Measurements from ENCODE around the gene SDK2.

SDK2 gene

GRCh38 chr17:73508057-73508930 is 136.0 kb downstream of the SDK2 start:
- DNase-seq (ENCODE audit: low spot score) = no peak

GRCh38 chr17:73506470-73507435 is 137.5 kb downstream of the SDK2 start:
- no peak for DNase-seq (ENCODE audit: low spot score)

GRCh38 chr17:73503560-73503959 is 140.7 kb downstream of the SDK2 start:
- no peak for DNase-seq (ENCODE audit: low spot score)

GRCh38 chr17:73500414-73500999 is 143.7 kb downstream of the SDK2 start:
- no peak for DNase-seq (ENCODE audit: low spot score)

GRCh38 chr17:73498886-73499554 is 145.2 kb downstream of the SDK2 start:
- no peak for DNase-seq (ENCODE audit: low spot score)

GRCh38 chr17:73498176-73498575 is 146.1 kb downstream of the SDK2 start:
- no peak for DNase-seq (ENCODE audit: low spot score)

GRCh38 chr17:73497721-73498120 is 146.5 kb downstream of the SDK2 start:
- DNase-seq (ENCODE audit: low spot score) = no peak

- DNase-seq (ENCODE audit: low spot score) = no peak
Observed at GRCh38 chr17:73496232-73496631, 148.0 kb downstream of the SDK2 start.

GRCh38 chr17:73495641-73496040 is 148.6 kb downstream of the SDK2 start:
- DNase-seq (ENCODE audit: low spot score) = no peak

GRCh38 chr17:73494950-73495349 is 149.3 kb downstream of the SDK2 start:
- no peak for DNase-seq (ENCODE audit: low spot score)

- no peak for DNase-seq (ENCODE audit: low spot score)
Observed at GRCh38 chr17:73493956-73494926, 150.0 kb downstream of the SDK2 start.

- DNase-seq (ENCODE audit: low spot score) = peak; percentile 76
Observed at GRCh38 chr17:73492821-73493814, 151.1 kb downstream of the SDK2 start.

- no peak for DNase-seq (ENCODE audit: low spot score)
Observed at GRCh38 chr17:73492125-73492820, 152.0 kb downstream of the SDK2 start.

GRCh38 chr17:73491648-73492047 is 152.6 kb downstream of the SDK2 start:
- no peak for DNase-seq (ENCODE audit: low spot score)

- no peak for DNase-seq (ENCODE audit: low spot score)
Observed at GRCh38 chr17:73490851-73491250, 153.4 kb downstream of the SDK2 start.

GRCh38 chr17:73489991-73490390 is 154.3 kb downstream of the SDK2 start:
- DNase-seq (ENCODE audit: low spot score) = no peak

GRCh38 chr17:73489333-73489732 is 154.9 kb downstream of the SDK2 start:
- DNase-seq (ENCODE audit: low spot score) = no peak

GRCh38 chr17:73485130-73485529 is 159.1 kb downstream of the SDK2 start:
- DNase-seq (ENCODE audit: low spot score) = no peak

- no peak for DNase-seq (ENCODE audit: low spot score)
Observed at GRCh38 chr17:73482894-73483293, 161.4 kb downstream of the SDK2 start.

All from iPS-NIHi11 (cell line).